Osteoblast (primary cell): Measurements from ENCODE around the gene PCDHGB2. TPM values are rescaled to one million over a fixed set of nuclear protein-coding genes. Genes with fewer than 3 reads are reported as not detected.
"Not testable (repeated sequence)": the region's sequence is repeated elsewhere in the genome, so short reads cannot be mapped to it uniquely, and the experiment has no call there.

Experiments used
- DNase-seq: peaks from one replicate; pipeline ENCODE4 v3.0.0; 2011; ENCODE audit warnings: low spot score, mixed read lengths; ENCODE audit not compliant: insufficient read length; ENCODE audit errors: missing footprints
- H2AFZ ChIP-seq: 2 replicates; pipeline ENCODE4 v1.6.0; 2011; ENCODE audit warnings: mild to moderate bottlenecking, low read length
- H3K27ac ChIP-seq: 2 replicates; pipeline ENCODE4 v1.5.1; 2011; ENCODE audit warnings: mild to moderate bottlenecking, low read depth, low read length, moderate library complexity
- H3K27me3 ChIP-seq: 2 replicates; pipeline ENCODE4 v1.6.0; 2012; ENCODE audit warnings: mild to moderate bottlenecking, control low read depth, inconsistent platforms, low read length, moderate library complexity; ENCODE audit not compliant: insufficient read depth
- H3K36me3 ChIP-seq: 2 replicates; pipeline ENCODE4 v1.5.1; 2011; ENCODE audit warnings: mild to moderate bottlenecking, low read length, control low read depth, moderate library complexity; ENCODE audit not compliant: insufficient read depth
- H3K4me1 ChIP-seq: 2 replicates; pipeline ENCODE4 v1.5.1; 2011; ENCODE audit warnings: mild to moderate bottlenecking, low read length, control low read depth, moderate library complexity; ENCODE audit not compliant: insufficient read depth
- H3K4me2 ChIP-seq: 2 replicates; pipeline ENCODE4 v1.6.0; 2011; ENCODE audit warnings: mild to moderate bottlenecking, low read length; ENCODE audit not compliant: insufficient read depth
- H3K4me3 ChIP-seq: fragments of 200-600 bp; sonication (generic); 3 replicates; pipeline ENCODE4 v1.5.1; 2012; ENCODE audit warnings: mild to moderate bottlenecking, low read length, inconsistent platforms; ENCODE audit not compliant: insufficient read depth
- H3K79me2 ChIP-seq: 2 replicates; pipeline ENCODE4 v1.6.0; 2012; ENCODE audit warnings: mild to moderate bottlenecking, low read length, control low read depth, inconsistent platforms; ENCODE audit not compliant: insufficient read depth
- H3K9me3 ChIP-seq: 2 replicates; pipeline ENCODE4 v1.5.1; 2011; ENCODE audit warnings: low read depth, low read length, control low read depth
- H4K20me1 ChIP-seq: 2 replicates; pipeline ENCODE4 v1.6.0; 2012; ENCODE audit warnings: mild to moderate bottlenecking, low read length, control low read depth; ENCODE audit not compliant: insufficient read depth
- total RNA-seq: library from RNA; depleted of rRNA; stranded (reverse); fragments of >200 nt; gene quantifications from 2 replicates; pipeline ENCODE4 v1.2.3, GENCODE V29; 2012
- TF ChIP-seq, protein P1 (sequence below): IDR thresholded peaks from 2 replicates; pipeline ENCODE4 v1.5.1; 2011; ENCODE audit warnings: mild to moderate bottlenecking, low read depth, low read length, moderate library complexity; ENCODE audit errors: extremely low read depth

The PCDHGB2 gene
- total RNA-seq, 1 donor: 4.3 TPM

DNA sequence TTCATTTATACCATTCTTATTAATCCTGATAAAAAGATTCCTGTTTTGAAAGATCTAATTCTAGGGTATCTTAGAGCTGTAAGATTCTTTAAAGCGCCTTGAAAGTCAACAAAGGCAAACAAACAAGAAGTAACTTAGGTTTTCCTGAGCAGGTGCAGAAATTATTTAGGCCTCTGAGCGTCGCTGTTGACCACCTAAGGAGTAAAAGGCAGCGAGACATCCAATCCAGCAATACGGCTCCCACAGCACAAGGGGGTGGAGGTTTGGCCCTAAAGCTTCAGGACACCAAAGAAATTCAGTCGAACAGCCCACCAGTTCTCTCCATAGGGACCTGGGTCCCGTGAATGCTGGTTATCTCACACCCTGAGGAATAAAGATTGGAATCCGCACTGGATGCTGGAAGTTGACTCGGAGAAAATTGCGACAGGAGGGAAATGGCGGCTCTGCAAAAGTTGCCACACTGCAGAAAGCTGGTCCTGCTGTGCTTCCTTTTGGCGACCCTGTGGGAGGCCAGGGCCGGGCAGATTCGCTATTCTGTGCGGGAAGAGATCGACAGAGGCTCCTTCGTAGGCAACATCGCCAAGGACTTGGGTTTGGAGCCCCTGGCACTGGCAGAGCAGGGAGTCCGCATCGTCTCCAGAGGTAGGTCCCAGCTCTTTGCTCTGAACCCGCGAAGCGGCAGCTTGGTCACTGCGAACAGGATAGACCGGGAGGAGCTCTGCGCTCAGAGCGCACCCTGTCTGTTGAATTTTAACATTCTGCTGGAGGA, 21.1 kb upstream of the PCDHGB2 start, which contains the start of gene PCDHGA2:
TSS of gene PCDHGA2 (plus strand) at position 223 of the 769 bp plus-strand sequence.
- no peaks in the 10 kb centered on the region for H3K4me1 ChIP-seq
- peaks cover 2% of the 10 kb centered on the region for H3K9me3 ChIP-seq
- H3K79me2 ChIP-seq: no peaks in the 10 kb centered on the region
- TF ChIP-seq, protein P1, sequence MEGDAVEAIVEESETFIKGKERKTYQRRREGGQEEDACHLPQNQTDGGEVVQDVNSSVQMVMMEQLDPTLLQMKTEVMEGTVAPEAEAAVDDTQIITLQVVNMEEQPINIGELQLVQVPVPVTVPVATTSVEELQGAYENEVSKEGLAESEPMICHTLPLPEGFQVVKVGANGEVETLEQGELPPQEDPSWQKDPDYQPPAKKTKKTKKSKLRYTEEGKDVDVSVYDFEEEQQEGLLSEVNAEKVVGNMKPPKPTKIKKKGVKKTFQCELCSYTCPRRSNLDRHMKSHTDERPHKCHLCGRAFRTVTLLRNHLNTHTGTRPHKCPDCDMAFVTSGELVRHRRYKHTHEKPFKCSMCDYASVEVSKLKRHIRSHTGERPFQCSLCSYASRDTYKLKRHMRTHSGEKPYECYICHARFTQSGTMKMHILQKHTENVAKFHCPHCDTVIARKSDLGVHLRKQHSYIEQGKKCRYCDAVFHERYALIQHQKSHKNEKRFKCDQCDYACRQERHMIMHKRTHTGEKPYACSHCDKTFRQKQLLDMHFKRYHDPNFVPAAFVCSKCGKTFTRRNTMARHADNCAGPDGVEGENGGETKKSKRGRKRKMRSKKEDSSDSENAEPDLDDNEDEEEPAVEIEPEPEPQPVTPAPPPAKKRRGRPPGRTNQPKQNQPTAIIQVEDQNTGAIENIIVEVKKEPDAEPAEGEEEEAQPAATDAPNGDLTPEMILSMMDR: peak; percentile 71
- H4K20me1 ChIP-seq: no peaks in the 10 kb centered on the region
- no peaks in the 10 kb centered on the region for H3K36me3 ChIP-seq
- DNase-seq: peak; percentile 82
- peak within 1 kb of the TSS; percentile 94 for H2AFZ ChIP-seq
- H3K4me2 ChIP-seq: peak within 1 kb of the TSS; percentile 85
- H3K4me3 ChIP-seq: peak within 1 kb of the TSS; percentile 73
- H3K27me3 ChIP-seq: peaks cover 22% of the 10 kb centered on the region
- no peak within 1 kb of the TSS for H3K27ac ChIP-seq

DNA sequence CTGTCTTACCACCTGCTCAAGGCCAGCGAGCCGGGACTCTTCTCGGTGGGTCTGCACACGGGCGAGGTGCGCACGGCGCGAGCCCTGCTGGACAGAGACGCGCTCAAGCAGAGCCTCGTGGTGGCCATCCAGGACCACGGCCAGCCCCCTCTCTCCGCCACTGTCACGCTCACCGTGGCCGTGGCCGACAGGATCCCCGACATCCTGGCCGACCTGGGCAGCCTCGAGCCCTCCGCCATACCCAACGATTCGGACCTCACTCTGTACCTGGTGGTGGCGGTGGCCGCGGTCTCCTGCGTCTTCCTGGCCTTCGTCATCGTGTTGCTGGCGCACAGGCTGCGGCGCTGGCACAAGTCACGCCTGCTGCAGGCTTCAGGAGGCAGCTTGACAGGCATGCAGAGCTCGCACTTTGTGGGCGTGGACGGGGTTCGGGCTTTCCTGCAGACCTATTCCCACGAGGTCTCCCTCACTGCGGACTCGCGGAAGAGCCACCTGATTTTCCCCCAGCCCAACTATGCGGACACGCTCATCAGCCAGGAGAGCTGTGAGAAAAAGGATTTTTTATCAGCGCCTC, 18.9 kb upstream of the PCDHGB2 start:
- not testable (repeated sequence) for DNase-seq, H3K79me2 ChIP-seq, H2AFZ ChIP-seq, H3K27ac ChIP-seq, H3K4me2 ChIP-seq, H3K4me3 ChIP-seq, H3K36me3 ChIP-seq, H3K4me1 ChIP-seq, H4K20me1 ChIP-seq, H3K9me3 ChIP-seq
- H3K27me3 ChIP-seq: peaks cover 27% of the 10 kb centered on the region

DNA sequence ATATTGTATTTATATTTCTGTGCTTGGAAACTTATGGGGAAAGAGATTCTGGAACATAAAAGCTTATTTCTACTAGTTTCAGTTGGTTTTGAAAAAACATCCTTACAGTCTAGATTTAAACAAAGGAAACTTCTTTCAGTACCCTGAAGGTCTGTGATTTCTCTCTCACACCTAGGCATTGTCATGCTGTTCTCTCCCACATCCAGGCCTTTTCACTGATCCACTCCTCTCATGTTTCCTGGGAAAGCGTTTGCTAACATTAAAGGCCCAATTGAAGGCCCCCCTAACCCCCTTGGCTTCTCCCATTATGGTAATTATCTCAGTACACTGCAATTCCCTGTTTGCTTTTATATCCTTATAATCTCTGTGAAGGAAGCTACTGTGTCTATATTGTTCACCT, 17.0 kb upstream of the PCDHGB2 start:
- Histone ChIP-seq H3K4me3 (no peak overlapping the region), H3K9me3 (peaks cover 2% of the 10 kb centered on the region), H3K79me2 (no peaks in the 10 kb centered on the region), H2AFZ (no peak overlapping the region), H3K36me3 (no peaks in the 10 kb centered on the region), H3K27ac (no peak overlapping the region), H4K20me1 (no peaks in the 10 kb centered on the region), H3K4me1 (no peaks in the 10 kb centered on the region), H3K4me2 (no peak overlapping the region), H3K27me3 (peaks cover 16% of the 10 kb centered on the region)
- TF ChIP-seq, protein P1: no peak
- no peak for DNase-seq

DNA sequence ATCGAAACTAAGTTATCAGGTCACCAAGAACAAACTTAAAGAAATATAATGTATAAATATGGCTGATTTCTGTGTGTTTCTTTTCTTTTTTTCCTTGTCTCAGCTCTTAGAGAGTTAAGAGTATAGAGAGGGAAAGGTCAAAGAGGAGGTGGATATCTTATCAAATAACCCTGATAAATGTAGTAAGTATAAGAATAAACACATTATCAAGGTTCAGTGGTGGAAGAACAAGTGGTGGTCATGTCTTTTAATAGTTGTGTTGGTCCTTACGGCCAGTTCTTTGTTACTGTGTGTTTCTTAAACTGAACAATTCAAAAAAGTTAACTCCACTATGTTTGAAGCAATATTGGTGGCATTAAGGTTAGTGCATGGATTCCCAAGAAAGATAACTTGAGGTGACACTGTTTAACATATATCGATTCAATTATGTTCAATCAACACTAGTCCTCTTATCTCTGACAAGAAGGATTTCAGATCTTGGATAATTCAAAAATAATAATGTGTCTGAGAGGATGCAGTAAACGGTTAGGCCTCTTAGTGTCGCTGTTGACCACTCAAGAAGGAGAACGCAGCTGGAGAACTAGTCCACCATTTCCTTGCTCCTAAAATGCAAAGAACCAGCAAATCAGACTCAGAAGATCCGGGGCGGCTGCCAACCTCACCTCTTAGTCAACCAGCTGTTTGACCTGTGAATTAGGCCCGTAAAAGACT, 16.4 kb upstream of the PCDHGB2 start, which contains the start of gene PCDHGA3:
TSS of gene PCDHGA3 (plus strand) at position 588 of the 711 bp plus-strand sequence. CDS start 205 bp downstream, outside the sequence.
- Histone ChIP-seq H3K79me2 (no peaks in the 10 kb centered on the region), H4K20me1 (no peaks in the 10 kb centered on the region), H3K4me3 (peak within 1 kb of the TSS; percentile 70), H3K4me2 (peak within 1 kb of the TSS; percentile 65), H2AFZ (peak within 1 kb of the TSS; percentile 87), H3K36me3 (no peaks in the 10 kb centered on the region), H3K4me1 (no peaks in the 10 kb centered on the region), H3K27ac (no peak within 1 kb of the TSS), H3K27me3 (peaks cover 16% of the 10 kb centered on the region), H3K9me3 (peaks cover 2% of the 10 kb centered on the region)
- TF ChIP-seq, protein P1: peak; percentile 60
- DNase-seq: peak; percentile 92
